Measurements from ENCODE around the gene COQ4.
"Not testable (repeated sequence)": the region's sequence is repeated elsewhere in the genome, so short reads cannot be mapped to it uniquely, and the experiment has no call there.

COQ4 gene

GRCh38 chr9:128337936-128338335, 15.3 kb downstream of the COQ4 start:
- Histone ChIP-seq H3K36me3 (ENCODE audit: insufficient read depth, low read length) (no peaks in the 10 kb centered on the region), H3K79me2 (ENCODE audit: insufficient read depth, low read length) (no peaks in the 10 kb centered on the region), H3K4me3 (ENCODE audit: low read length, poor library complexity, severe bottlenecking) (no peak overlapping the region), H3K4me1 (ENCODE audit: insufficient read depth, low read length, poor library complexity, severe bottlenecking) (peaks cover 6% of the 10 kb centered on the region), H3K27me3 (ENCODE audit: insufficient read depth, low read length, poor library complexity, severe bottlenecking) (no peaks in the 10 kb centered on the region), H4K20me1 (ENCODE audit: insufficient read depth, low read length, poor library complexity, severe bottlenecking) (no peaks in the 10 kb centered on the region), H3K9ac (ENCODE audit: low read depth, low read length, poor library complexity, severe bottlenecking) (no peak overlapping the region), H3K4me2 (ENCODE audit: low read depth, low read length, poor library complexity, severe bottlenecking) (no peak overlapping the region), H2AFZ (ENCODE audit: low read length) (no peak overlapping the region), H3K9me3 (ENCODE audit: insufficient read depth, low read depth, low read length) (no peaks in the 10 kb centered on the region), H3K9me2 (replicated peaks; ENCODE audit: low read depth, low read length) (no peaks in the 10 kb centered on the region), H3F3A (ENCODE audit: low read depth) (no peaks in the 10 kb centered on the region)
- TF ChIP-seq CTCF (conservative IDR thresholded peaks at IDR 0.05; ENCODE audit: low read length) (no peak), EZH2phosphoT487 (IDR thresholded peaks at IDR 0.05; ENCODE audit: borderline replicate concordance) (no peak)

GRCh38 chr9:128338852-128339614, 16.4 kb downstream of the COQ4 start:
- not testable (repeated sequence) for H3K79me2 ChIP-seq (ENCODE audit: insufficient read depth, low read length); H3K27me3 ChIP-seq (ENCODE audit: insufficient read depth, low read length, poor library complexity, severe bottlenecking); H3K9ac ChIP-seq (ENCODE audit: low read depth, low read length, poor library complexity, severe bottlenecking); H3K4me2 ChIP-seq (ENCODE audit: low read depth, low read length, poor library complexity, severe bottlenecking); H4K20me1 ChIP-seq (ENCODE audit: insufficient read depth, low read length, poor library complexity, severe bottlenecking); H3K9me2 ChIP-seq (replicated peaks; ENCODE audit: low read depth, low read length); H3K4me1 ChIP-seq (ENCODE audit: insufficient read depth, low read length, poor library complexity, severe bottlenecking); H3K36me3 ChIP-seq (ENCODE audit: insufficient read depth, low read length); H3F3A ChIP-seq (ENCODE audit: low read depth); H2AFZ ChIP-seq (ENCODE audit: low read length); H3K4me3 ChIP-seq (ENCODE audit: low read length, poor library complexity, severe bottlenecking); H3K9me3 ChIP-seq (ENCODE audit: insufficient read depth, low read depth, low read length)

GRCh38 chr9:128339761-128340690, 17.4 kb downstream of the COQ4 start, which contains the start of gene SLC27A4:
Gene SLC27A4 (plus strand): TSS chr9:128340527. CDS start chr9:128343133, 2,606 bp downstream.
- Histone ChIP-seq H3K4me2 (ENCODE audit: low read depth, low read length, poor library complexity, severe bottlenecking) (peak within 1 kb of the TSS; percentile 97), H3K4me1 (ENCODE audit: insufficient read depth, low read length, poor library complexity, severe bottlenecking) (peaks cover 6% of the 10 kb centered on the region), H3F3A (ENCODE audit: low read depth) (no peaks in the 10 kb centered on the region), H3K9me3 (ENCODE audit: insufficient read depth, low read depth, low read length) (no peaks in the 10 kb centered on the region), H3K9me2 (replicated peaks; ENCODE audit: low read depth, low read length) (no peaks in the 10 kb centered on the region), H3K4me3 (ENCODE audit: low read length, poor library complexity, severe bottlenecking) (peak within 1 kb of the TSS; percentile 76), H3K27me3 (ENCODE audit: insufficient read depth, low read length, poor library complexity, severe bottlenecking) (no peaks in the 10 kb centered on the region), H2AFZ (ENCODE audit: low read length) (peak within 1 kb of the TSS; percentile 82), H3K79me2 (ENCODE audit: insufficient read depth, low read length) (no peaks in the 10 kb centered on the region), H3K9ac (ENCODE audit: low read depth, low read length, poor library complexity, severe bottlenecking) (peak within 1 kb of the TSS; percentile 65), H4K20me1 (ENCODE audit: insufficient read depth, low read length, poor library complexity, severe bottlenecking) (no peaks in the 10 kb centered on the region), H3K36me3 (ENCODE audit: insufficient read depth, low read length) (no peaks in the 10 kb centered on the region)
- TF ChIP-seq EZH2phosphoT487 (IDR thresholded peaks at IDR 0.05; ENCODE audit: borderline replicate concordance): no peak
- no peak for TF ChIP-seq CTCF (conservative IDR thresholded peaks at IDR 0.05; ENCODE audit: low read length)

All from Loucy (cell line).